ENCODE measurements around the gene DLL1. TPM values are rescaled to one million over a fixed set of nuclear protein-coding genes. Genes with fewer than 3 reads are reported as not detected.
"Not testable (repeated sequence)": the region's sequence is repeated elsewhere in the genome, so short reads cannot be mapped to it uniquely, and the experiment has no call there.

The DLL1 gene, protein sequence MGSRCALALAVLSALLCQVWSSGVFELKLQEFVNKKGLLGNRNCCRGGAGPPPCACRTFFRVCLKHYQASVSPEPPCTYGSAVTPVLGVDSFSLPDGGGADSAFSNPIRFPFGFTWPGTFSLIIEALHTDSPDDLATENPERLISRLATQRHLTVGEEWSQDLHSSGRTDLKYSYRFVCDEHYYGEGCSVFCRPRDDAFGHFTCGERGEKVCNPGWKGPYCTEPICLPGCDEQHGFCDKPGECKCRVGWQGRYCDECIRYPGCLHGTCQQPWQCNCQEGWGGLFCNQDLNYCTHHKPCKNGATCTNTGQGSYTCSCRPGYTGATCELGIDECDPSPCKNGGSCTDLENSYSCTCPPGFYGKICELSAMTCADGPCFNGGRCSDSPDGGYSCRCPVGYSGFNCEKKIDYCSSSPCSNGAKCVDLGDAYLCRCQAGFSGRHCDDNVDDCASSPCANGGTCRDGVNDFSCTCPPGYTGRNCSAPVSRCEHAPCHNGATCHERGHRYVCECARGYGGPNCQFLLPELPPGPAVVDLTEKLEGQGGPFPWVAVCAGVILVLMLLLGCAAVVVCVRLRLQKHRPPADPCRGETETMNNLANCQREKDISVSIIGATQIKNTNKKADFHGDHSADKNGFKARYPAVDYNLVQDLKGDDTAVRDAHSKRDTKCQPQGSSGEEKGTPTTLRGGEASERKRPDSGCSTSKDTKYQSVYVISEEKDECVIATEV
- 5.2 and 5.8 TPM in 2 replicates for polyA plus RNA-seq (2013)

- Histone ChIP-seq H3K23ac (ENCODE audit: low read length) (no peak within 1 kb of the TSS), H3K27ac (ENCODE audit: low read depth, low read length) (no peak within 1 kb of the TSS), H2BK5ac (ENCODE audit: low read depth, low read length, poor library complexity) (no peak within 1 kb of the TSS), H3K36me3 (ENCODE audit: control insufficient read depth in 1 of 2, insufficient read depth in 2 of 2, low read length in 2 of 2) (peaks cover 4 to 11% of the 10 kb centered on the region in 2 experiments), H3K14ac (ENCODE audit: low read length) (peak within 1 kb of the TSS; percentile 42), H4K91ac (ENCODE audit: low read depth, low read length) (peak within 1 kb of the TSS; percentile 26), H3K4me2 (ENCODE audit: low read length) (peak within 1 kb of the TSS; percentile 73), H3K18ac (ENCODE audit: low read length) (peak within 1 kb of the TSS; percentile 40), H3K79me2 (ENCODE audit: control insufficient read depth, insufficient read depth, low read length, poor library complexity) (no peaks in the 10 kb centered on the region), H3K9ac (ENCODE audit: low read length) (no peak within 1 kb of the TSS), H2BK120ac (ENCODE audit: insufficient read depth, low read length, poor library complexity) (peak within 1 kb of the TSS; percentile 13), H4K8ac (ENCODE audit: low read depth, low read length) (peak within 1 kb of the TSS; percentile 21), H2AFZ (ENCODE audit: insufficient read depth, low read length, poor library complexity) (peak within 1 kb of the TSS; percentile 45), H3K4me1 (ENCODE audit: control insufficient read depth in 1 of 2, insufficient read depth in 2 of 2, low read length in 2 of 2) (peaks cover 10 to 40% of the 10 kb centered on the region in 2 experiments), H3K79me1 (ENCODE audit: low read length) (peaks cover 3% of the 10 kb centered on the region), H3K4ac (ENCODE audit: low read depth, low read length) (no peak within 1 kb of the TSS), H3K4me3 (ENCODE audit: low read depth, low read length) (peak within 1 kb of the TSS; percentile 77), H2AK5ac (ENCODE audit: low read length) (no peak within 1 kb of the TSS), H2BK12ac (ENCODE audit: low read length) (peak within 1 kb of the TSS; percentile 16), H3K9me3 (ENCODE audit: insufficient read depth, low read depth, low read length) (peaks cover 10% of the 10 kb centered on the region), H3K27me3 (ENCODE audit: insufficient read depth, low read length) (peaks cover 69% of the 10 kb centered on the region), H4K12ac (ENCODE audit: low read depth, low read length) (no peak within 1 kb of the TSS)
- DNase-seq, result peak in 1 of 2 donors; percentile 44
- WGBS (ENCODE audit: extremely low coverage, insufficient coverage, insufficient read length), result no CpG with 5 or more reads among the region's 83 CpGs
Observed at GRCh38 chr6:170290296-170291128, at the start of gene DLL1. Gene DLL1 (minus strand): TSS chr6:170291078. CDS start chr6:170290139, 939 bp downstream.

DNA sequence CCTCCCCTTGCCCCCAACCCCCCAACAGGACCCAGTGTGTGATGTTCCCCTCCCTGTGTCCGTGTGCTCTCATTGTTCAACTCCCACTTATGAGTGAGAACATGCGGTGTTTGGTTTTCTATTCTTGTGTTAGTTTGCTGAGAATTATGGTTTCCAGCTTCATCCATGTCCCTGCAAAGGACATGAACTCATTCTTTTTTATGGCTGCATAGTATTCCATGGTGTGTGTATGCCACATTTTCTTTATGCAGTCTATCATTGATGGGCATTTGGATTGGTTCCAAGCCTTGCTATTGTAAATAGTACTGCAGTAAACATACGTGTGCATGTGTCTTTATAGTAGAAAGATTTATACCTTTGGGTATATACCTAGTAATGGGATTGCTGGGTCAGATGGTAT lies 44.3 kb upstream of the DLL1 start:
- not testable (repeated sequence) for H3K14ac ChIP-seq (ENCODE audit: low read length); H4K8ac ChIP-seq (ENCODE audit: low read depth, low read length); H2BK12ac ChIP-seq (ENCODE audit: low read length); H3K9ac ChIP-seq (ENCODE audit: low read length); H4K12ac ChIP-seq (ENCODE audit: low read depth, low read length); H2BK5ac ChIP-seq (ENCODE audit: low read depth, low read length, poor library complexity); H3K4me2 ChIP-seq (ENCODE audit: low read length); H3K79me1 ChIP-seq (ENCODE audit: low read length); H3K79me2 ChIP-seq (ENCODE audit: control insufficient read depth, insufficient read depth, low read length, poor library complexity); H3K4me3 ChIP-seq (ENCODE audit: low read depth, low read length); H3K27ac ChIP-seq (ENCODE audit: low read depth, low read length); H2AFZ ChIP-seq (ENCODE audit: insufficient read depth, low read length, poor library complexity); H2AK5ac ChIP-seq (ENCODE audit: low read length); H3K23ac ChIP-seq (ENCODE audit: low read length); H3K4me1 ChIP-seq (ENCODE audit: control insufficient read depth in 1 of 2, insufficient read depth in 2 of 2, low read length in 2 of 2); H3K4ac ChIP-seq (ENCODE audit: low read depth, low read length); H3K18ac ChIP-seq (ENCODE audit: low read length); H3K27me3 ChIP-seq (ENCODE audit: insufficient read depth, low read length); H3K9me3 ChIP-seq (ENCODE audit: insufficient read depth, low read depth, low read length); H4K91ac ChIP-seq (ENCODE audit: low read depth, low read length); DNase-seq; H2BK120ac ChIP-seq (ENCODE audit: insufficient read depth, low read length, poor library complexity)
- H3K36me3 ChIP-seq (ENCODE audit: control insufficient read depth in 1 of 2, insufficient read depth in 2 of 2, low read length in 2 of 2), result peaks cover 11 to 16% of the 10 kb centered on the region in 2 experiments
- WGBS (ENCODE audit: extremely low coverage, insufficient coverage, insufficient read length), result no CpG with 5 or more reads among the region's 3 CpGs

- Histone ChIP-seq H3K4ac (ENCODE audit: low read depth, low read length) (no peak overlapping the region), H3K9me3 (ENCODE audit: insufficient read depth, low read depth, low read length) (no peaks in the 10 kb centered on the region), H3K27ac (ENCODE audit: low read depth, low read length) (no peak overlapping the region), H3K4me1 (ENCODE audit: control insufficient read depth in 1 of 2, insufficient read depth in 2 of 2, low read length in 2 of 2) (no peaks in the 10 kb centered on the region), H3K4me2 (ENCODE audit: low read length) (no peak overlapping the region), H3K36me3 (ENCODE audit: control insufficient read depth in 1 of 2, insufficient read depth in 2 of 2, low read length in 2 of 2) (peaks cover 18 to 29% of the 10 kb centered on the region in 2 experiments), H3K79me1 (ENCODE audit: low read length) (no peaks in the 10 kb centered on the region), H3K9ac (ENCODE audit: low read length) (no peak overlapping the region), H3K4me3 (ENCODE audit: low read depth, low read length) (no peak overlapping the region), H4K91ac (ENCODE audit: low read depth, low read length) (no peak overlapping the region), H2AFZ (ENCODE audit: insufficient read depth, low read length, poor library complexity) (no peak overlapping the region), H2AK5ac (ENCODE audit: low read length) (no peak overlapping the region), H3K14ac (ENCODE audit: low read length) (no peak overlapping the region), H3K79me2 (ENCODE audit: control insufficient read depth, insufficient read depth, low read length, poor library complexity) (no peaks in the 10 kb centered on the region), H2BK120ac (ENCODE audit: insufficient read depth, low read length, poor library complexity) (no peak overlapping the region), H2BK12ac (ENCODE audit: low read length) (no peak overlapping the region), H3K27me3 (ENCODE audit: insufficient read depth, low read length) (no peaks in the 10 kb centered on the region), H4K8ac (ENCODE audit: low read depth, low read length) (no peak overlapping the region), H4K12ac (ENCODE audit: low read depth, low read length) (no peak overlapping the region), H3K23ac (ENCODE audit: low read length) (no peak overlapping the region), H2BK5ac (ENCODE audit: low read depth, low read length, poor library complexity) (no peak overlapping the region), H3K18ac (ENCODE audit: low read length) (no peak overlapping the region)
- WGBS (ENCODE audit: extremely low coverage, insufficient coverage, insufficient read length), result no CpG with 5 or more reads among the region's 8 CpGs
- no peak for DNase-seq
Observed at GRCh38 chr6:170329321-170329720, 38.4 kb upstream of the DLL1 start.

- Histone ChIP-seq H2BK12ac (ENCODE audit: low read length) (no peak overlapping the region), H3K9me3 (ENCODE audit: insufficient read depth, low read depth, low read length) (no peaks in the 10 kb centered on the region), H3K4me3 (ENCODE audit: low read depth, low read length) (no peak overlapping the region), H3K36me3 (ENCODE audit: control insufficient read depth in 1 of 2, insufficient read depth in 2 of 2, low read length in 2 of 2) (peaks cover 6 to 16% of the 10 kb centered on the region in 2 experiments), H3K27me3 (ENCODE audit: insufficient read depth, low read length) (no peaks in the 10 kb centered on the region), H3K4me2 (ENCODE audit: low read length) (no peak overlapping the region), H3K18ac (ENCODE audit: low read length) (peak overlapping the region; percentile 8), H2BK5ac (ENCODE audit: low read depth, low read length, poor library complexity) (no peak overlapping the region), H3K4me1 (ENCODE audit: control insufficient read depth in 1 of 2, insufficient read depth in 2 of 2, low read length in 2 of 2) (peaks cover 2 to 5% of the 10 kb centered on the region in 2 experiments), H4K91ac (ENCODE audit: low read depth, low read length) (no peak overlapping the region), H3K14ac (ENCODE audit: low read length) (no peak overlapping the region), H3K23ac (ENCODE audit: low read length) (no peak overlapping the region), H2BK120ac (ENCODE audit: insufficient read depth, low read length, poor library complexity) (no peak overlapping the region), H4K12ac (ENCODE audit: low read depth, low read length) (no peak overlapping the region), H3K79me2 (ENCODE audit: control insufficient read depth, insufficient read depth, low read length, poor library complexity) (peaks cover 3% of the 10 kb centered on the region), H2AFZ (ENCODE audit: insufficient read depth, low read length, poor library complexity) (no peak overlapping the region), H3K9ac (ENCODE audit: low read length) (no peak overlapping the region), H3K79me1 (ENCODE audit: low read length) (no peaks in the 10 kb centered on the region), H2AK5ac (ENCODE audit: low read length) (no peak overlapping the region), H3K27ac (ENCODE audit: low read depth, low read length) (no peak overlapping the region), H3K4ac (ENCODE audit: low read depth, low read length) (no peak overlapping the region), H4K8ac (ENCODE audit: low read depth, low read length) (no peak overlapping the region)
- peak; percentile 10 to 42 for DNase-seq
- no CpG with 5 or more reads among the region's 5 CpGs for WGBS (ENCODE audit: extremely low coverage, insufficient coverage, insufficient read length)
Observed at GRCh38 chr6:170317718-170318117, 26.8 kb upstream of the DLL1 start.
